Measurements from ENCODE around the gene MAGI2.

MAGI2 gene

GRCh38 chr7:78159545-78159944 lies 1293.9 kb downstream of the MAGI2 start:
- no peak for DNase-seq

- no peak for DNase-seq
Observed at GRCh38 chr7:78153285-78153684, 1300.2 kb downstream of the MAGI2 start.

- DNase-seq: no peak
Observed at GRCh38 chr7:78151229-78151628, 1302.2 kb downstream of the MAGI2 start.

- no peak for DNase-seq
Observed at GRCh38 chr7:78149787-78150186, 1303.7 kb downstream of the MAGI2 start.

- no peak for DNase-seq
Observed at GRCh38 chr7:78148166-78148894, 1305.1 kb downstream of the MAGI2 start.

- DNase-seq: no peak
Observed at GRCh38 chr7:78146546-78146945, 1306.9 kb downstream of the MAGI2 start.

GRCh38 chr7:78143661-78144060 lies 1309.8 kb downstream of the MAGI2 start:
- DNase-seq: no peak

- no peak for DNase-seq
Observed at GRCh38 chr7:78141522-78142281, 1311.8 kb downstream of the MAGI2 start.

- DNase-seq: no peak
Observed at GRCh38 chr7:78140109-78140508, 1313.4 kb downstream of the MAGI2 start.

GRCh38 chr7:78139335-78139734 lies 1314.1 kb downstream of the MAGI2 start:
- no peak for DNase-seq

GRCh38 chr7:78134774-78135173 lies 1318.7 kb downstream of the MAGI2 start:
- DNase-seq: no peak

- no peak for DNase-seq
Observed at GRCh38 chr7:78134256-78134655, 1319.2 kb downstream of the MAGI2 start.

GRCh38 chr7:78130446-78131215 lies 1322.8 kb downstream of the MAGI2 start:
- DNase-seq: no peak

- no peak for DNase-seq
Observed at GRCh38 chr7:78129865-78130264, 1323.6 kb downstream of the MAGI2 start.

GRCh38 chr7:78127009-78127408 lies 1326.5 kb downstream of the MAGI2 start:
- no peak for DNase-seq

- DNase-seq: no peak
Observed at GRCh38 chr7:78125884-78126283, 1327.6 kb downstream of the MAGI2 start.

- no peak for DNase-seq
Observed at GRCh38 chr7:78124216-78124615, 1329.3 kb downstream of the MAGI2 start.

GRCh38 chr7:78121888-78122287 lies 1331.6 kb downstream of the MAGI2 start:
- DNase-seq: no peak

- DNase-seq: no peak
Observed at GRCh38 chr7:78118470-78118869, 1335.0 kb downstream of the MAGI2 start.

- no peak for DNase-seq
Observed at GRCh38 chr7:78115876-78116275, 1337.6 kb downstream of the MAGI2 start.

GRCh38 chr7:78114993-78115392 lies 1338.5 kb downstream of the MAGI2 start:
- DNase-seq: no peak

- DNase-seq: no peak
Observed at GRCh38 chr7:78112488-78112887, 1341.0 kb downstream of the MAGI2 start.

- no peak for DNase-seq
Observed at GRCh38 chr7:78111386-78111785, 1342.1 kb downstream of the MAGI2 start.

GRCh38 chr7:78103475-78103874 lies 1350.0 kb downstream of the MAGI2 start:
- DNase-seq: no peak
